Endodermal cell (in vitro differentiated cells): ENCODE measurements around the gene MYL3. TPM values are rescaled to one million over a fixed set of nuclear protein-coding genes. Genes with fewer than 3 reads are reported as not detected.

Experiments used
- DNase-seq: peaks from one replicate; pipeline ENCODE4 v3.0.0-alpha.2; 2017
- H3K27ac ChIP-seq: 2 replicates; pipeline ENCODE4 v1.5.1; 2013; ENCODE audit warnings: mild to moderate bottlenecking, low read depth, low read length, moderate library complexity
- H3K27me3 ChIP-seq: 2 replicates; pipeline ENCODE4 v1.6.1; 2013; ENCODE audit warnings: mild to moderate bottlenecking, low read length, moderate library complexity; ENCODE audit not compliant: insufficient read depth, control insufficient read depth, poor library complexity, severe bottlenecking
- H3K36me3 ChIP-seq: 2 replicates; pipeline ENCODE4 v1.7.0; 2013; ENCODE audit warnings: mild to moderate bottlenecking, low read length, moderate library complexity; ENCODE audit not compliant: control insufficient read depth, insufficient read depth
- H3K4me1 ChIP-seq: one replicate; pipeline ENCODE4 v1.7.0; 2013; ENCODE audit warnings: low read length; ENCODE audit not compliant: control insufficient read depth, insufficient read depth
- H3K4me3 ChIP-seq: 2 replicates; pipeline ENCODE4 v1.5.1; 2013; ENCODE audit warnings: mild to moderate bottlenecking, low read length, moderate library complexity
- H3K9ac ChIP-seq: 2 replicates; pipeline ENCODE4 v1.6.1; 2013; ENCODE audit warnings: mild to moderate bottlenecking, low read length, moderate library complexity; ENCODE audit not compliant: poor library complexity, severe bottlenecking; ENCODE audit errors: extremely low read depth
- H3K9me3 ChIP-seq: 2 replicates; pipeline ENCODE4 v1.6.1; 2013; ENCODE audit warnings: mild to moderate bottlenecking, low read length, moderate library complexity; ENCODE audit not compliant: control insufficient read depth
- H3K27ac Mint-ChIP-seq: 2 replicates; pipeline ENCODE4 v1.8.0; 2020; ENCODE audit warnings: mixed read lengths
- H3K27me3 Mint-ChIP-seq: 2 replicates; pipeline ENCODE4 v1.8.0; 2021; ENCODE audit warnings: mild to moderate bottlenecking, mixed read lengths; ENCODE audit not compliant: insufficient read depth
- H3K36me3 Mint-ChIP-seq: 2 replicates; pipeline ENCODE4 v1.8.0; 2020; ENCODE audit warnings: low read depth, mixed read lengths
- H3K4me1 Mint-ChIP-seq: 2 replicates; pipeline ENCODE4 v1.8.0; 2020; ENCODE audit warnings: mixed read lengths
- H3K4me3 Mint-ChIP-seq: 2 replicates; pipeline ENCODE4 v1.8.0; 2020; ENCODE audit warnings: mild to moderate bottlenecking, moderate library complexity, mixed read lengths
- H3K9me3 Mint-ChIP-seq: 2 replicates; pipeline ENCODE4 v1.8.0; 2020; ENCODE audit warnings: mild to moderate bottlenecking, mixed read lengths
- WGBS, 2 experiments: methylation state at CpG; one replicate each; pipeline versions ENCODE4 v1.1.5 to v1.1.7; 2013; ENCODE audit warnings: missing lambda C conversion rate in 2 of 2, mixed read lengths in 1 of 2; ENCODE audit not compliant: insufficient coverage in 1 of 2, insufficient read length in 1 of 2; 5-methylcytosine and 5-hydroxymethylcytosine counted together
- total RNA-seq, 2 donors: library from RNA; stranded (reverse); fragmentation: NEBNext Ultra II Directional in 1 of 2; extraction: Animal tissue kit (Norgen Biotek cat#: 25700) in 1 of 2; gene quantifications; 2 replicates in 1 of 2; 3 replicates in 1 of 2; pipeline ENCODE4 v1.2.1, GENCODE V29; 2021
- TF ChIP-seq, protein P1 (sequence below): fragments of 200-600 bp; sonication (generic); conservative IDR thresholded peaks from 2 replicates; pipeline ENCODE4 v1.5.0; 2021; ENCODE audit warnings: antibody characterized with exemption, mild to moderate bottlenecking

The MYL3 gene
- total RNA-seq, 2 donors from 2014 or later: 1.6 to 2.3 TPM

- H3K27me3 ChIP-seq: no peaks in the 10 kb centered on the region
- Mint-ChIP-seq H3K4me3 (no peak overlapping the region), H3K36me3 (no peaks in the 10 kb centered on the region), H3K4me1 (no peaks in the 10 kb centered on the region), H3K9me3 (no peaks in the 10 kb centered on the region), H3K27me3 (peaks cover 11% of the 10 kb centered on the region), H3K27ac (no peak overlapping the region)
- no peak overlapping the region for H3K9ac ChIP-seq
- TF ChIP-seq, protein P1, sequence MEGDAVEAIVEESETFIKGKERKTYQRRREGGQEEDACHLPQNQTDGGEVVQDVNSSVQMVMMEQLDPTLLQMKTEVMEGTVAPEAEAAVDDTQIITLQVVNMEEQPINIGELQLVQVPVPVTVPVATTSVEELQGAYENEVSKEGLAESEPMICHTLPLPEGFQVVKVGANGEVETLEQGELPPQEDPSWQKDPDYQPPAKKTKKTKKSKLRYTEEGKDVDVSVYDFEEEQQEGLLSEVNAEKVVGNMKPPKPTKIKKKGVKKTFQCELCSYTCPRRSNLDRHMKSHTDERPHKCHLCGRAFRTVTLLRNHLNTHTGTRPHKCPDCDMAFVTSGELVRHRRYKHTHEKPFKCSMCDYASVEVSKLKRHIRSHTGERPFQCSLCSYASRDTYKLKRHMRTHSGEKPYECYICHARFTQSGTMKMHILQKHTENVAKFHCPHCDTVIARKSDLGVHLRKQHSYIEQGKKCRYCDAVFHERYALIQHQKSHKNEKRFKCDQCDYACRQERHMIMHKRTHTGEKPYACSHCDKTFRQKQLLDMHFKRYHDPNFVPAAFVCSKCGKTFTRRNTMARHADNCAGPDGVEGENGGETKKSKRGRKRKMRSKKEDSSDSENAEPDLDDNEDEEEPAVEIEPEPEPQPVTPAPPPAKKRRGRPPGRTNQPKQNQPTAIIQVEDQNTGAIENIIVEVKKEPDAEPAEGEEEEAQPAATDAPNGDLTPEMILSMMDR: no peak
- H3K4me1 ChIP-seq: no peaks in the 10 kb centered on the region
- H3K36me3 ChIP-seq: no peaks in the 10 kb centered on the region
- no peak overlapping the region for H3K4me3 ChIP-seq
- no peak for DNase-seq
- no peaks in the 10 kb centered on the region for H3K9me3 ChIP-seq
- no peak overlapping the region for H3K27ac ChIP-seq
- WGBS, 2 experiments: 73 to 82% methylated on average over 2 of the region's 2 CpGs
Observed at GRCh38 chr3:46865546-46865945, 2.3 kb upstream of the MYL3 start.

- Histone ChIP-seq H3K36me3 (no peaks in the 10 kb centered on the region), H3K9me3 (no peaks in the 10 kb centered on the region), H3K9ac (no peak overlapping the region), H3K4me1 (no peaks in the 10 kb centered on the region), H3K27ac (no peak overlapping the region), H3K27me3 (no peaks in the 10 kb centered on the region), H3K4me3 (no peak overlapping the region)
- no peak overlapping the region for H3K27ac Mint-ChIP-seq
- H3K4me3 Mint-ChIP-seq: no peak overlapping the region
- H3K36me3 Mint-ChIP-seq: no peaks in the 10 kb centered on the region
- H3K27me3 Mint-ChIP-seq: peaks cover 8% of the 10 kb centered on the region
- H3K4me1 Mint-ChIP-seq: no peaks in the 10 kb centered on the region
- no peaks in the 10 kb centered on the region for H3K9me3 Mint-ChIP-seq
- DNase-seq: peak; percentile 17
- TF ChIP-seq, protein P1: no peak
- WGBS, 2 experiments: 85% methylated on average over 9 to 12 of the region's 12 CpGs
Observed at GRCh38 chr3:46865031-46865507, 1.8 kb upstream of the MYL3 start.

- H3K4me3 ChIP-seq: no peak overlapping the region
- no peak overlapping the region for H3K9ac ChIP-seq
- peaks cover 4% of the 10 kb centered on the region for H3K27me3 Mint-ChIP-seq
- H3K27me3 ChIP-seq: no peaks in the 10 kb centered on the region
- H3K4me3 Mint-ChIP-seq: no peak overlapping the region
- no peaks in the 10 kb centered on the region for H3K9me3 ChIP-seq
- 89 to 98% methylated on average over 3 to 10 of the region's 10 CpGs for WGBS, 2 experiments
- DNase-seq: peak; percentile 36
- no peaks in the 10 kb centered on the region for H3K36me3 Mint-ChIP-seq
- H3K4me1 ChIP-seq: no peaks in the 10 kb centered on the region
- no peaks in the 10 kb centered on the region for H3K36me3 ChIP-seq
- no peak overlapping the region for H3K27ac ChIP-seq
- no peak overlapping the region for H3K27ac Mint-ChIP-seq
- H3K9me3 Mint-ChIP-seq: no peaks in the 10 kb centered on the region
- no peaks in the 10 kb centered on the region for H3K4me1 Mint-ChIP-seq
- TF ChIP-seq, protein P1: no peak
Observed at GRCh38 chr3:46864061-46864881, 1.0 kb upstream of the MYL3 start.
